H1 (cell line): ENCODE results near the gene MBOAT1. TPM values are rescaled to one million over a fixed set of nuclear protein-coding genes. Genes with fewer than 3 reads are reported as not detected.

Source experiments
- CTCF ChIA-PET: fragments of 300-600 bp; sonication (Branson Sonifier 250); formaldehyde crosslinking; loops from one replicate; lab custom pipeline; 2021; ENCODE audit not compliant: partially characterized antibody; lab: Charles Lee
- POLR2A ChIA-PET: fragments of 300-600 bp; sonication (Branson Sonifier 250); formaldehyde crosslinking; loops from one replicate; lab custom pipeline; 2021; ENCODE audit warnings: inconsistent platforms; ENCODE audit not compliant: partially characterized antibody; lab: Charles Lee
- DNase-seq, 2 experiments: peaks; one replicate each; pipeline versions ENCODE4 v3.0.0 to v3.0.0-alpha.2; 2010 to 2022; ENCODE audit warnings: low spot score in 2 of 2, low read depth in 1 of 2, mixed read lengths in 1 of 2
- FAIRE-seq: peaks from 2 replicates; lab custom pipeline; 2011; peaks lifted over from hg19 to GRCh38; lab: Jason Lieb, UNC
- H2AFZ ChIP-seq: 2 replicates; pipeline ENCODE4 v1.8.1; 2012; ENCODE audit warnings: low read length, inconsistent platforms
- H2AK5ac ChIP-seq: 2 replicates; pipeline ENCODE4 v1.6.1; 2013; ENCODE audit warnings: low read depth, low read length
- H2BK120ac ChIP-seq: replicated peaks from 2 replicates; pipeline ENCODE3; 2013; ENCODE audit warnings: low read depth, low read length, inconsistent platforms
- H2BK12ac ChIP-seq: 2 replicates; pipeline ENCODE4 v1.6.1; 2013; ENCODE audit warnings: low read depth, low read length
- H2BK15ac ChIP-seq: 2 replicates; pipeline ENCODE4 v1.6.1; 2013; ENCODE audit warnings: low read length
- H2BK20ac ChIP-seq: 2 replicates; pipeline ENCODE4 v1.6.1; 2013; ENCODE audit warnings: low read length
- H2BK5ac ChIP-seq: 2 replicates; pipeline ENCODE4 v1.6.1; 2013; ENCODE audit warnings: low read depth, low read length
- H3K14ac ChIP-seq: 2 replicates; pipeline ENCODE4 v1.6.1; 2013; ENCODE audit warnings: inconsistent platforms; ENCODE audit not compliant: insufficient read length
- H3K18ac ChIP-seq: 2 replicates; pipeline ENCODE4 v1.6.1; 2013; ENCODE audit warnings: low read length; ENCODE audit errors: extremely low read depth
- H3K23ac ChIP-seq: 2 replicates; pipeline ENCODE4 v1.6.1; 2013; ENCODE audit warnings: inconsistent platforms; ENCODE audit not compliant: insufficient read length
- H3K23me2 ChIP-seq: 2 replicates; pipeline ENCODE4 v1.6.1; 2013; ENCODE audit warnings: low read depth, low read length
- H3K27ac ChIP-seq: 2 replicates; pipeline ENCODE4 v1.6.1; 2011; ENCODE audit warnings: low read depth, low read length, inconsistent platforms
- H3K27me3 ChIP-seq, 4 experiments: replicated peaks in 1 of 4; 1 replicate in 1 of 4; 2 replicates in 3 of 4; pipeline versions ENCODE4 v1.6.1 to v1.8.1; 2011 to 2013; ENCODE audit warnings: low read length in 3 of 4, mild to moderate bottlenecking in 3 of 4, inconsistent platforms in 2 of 4, mixed read lengths in 2 of 4, moderate library complexity in 1 of 4; ENCODE audit not compliant: control insufficient read depth in 3 of 4, insufficient read depth in 3 of 4; ENCODE audit errors: extremely low read depth in 1 of 4
- H3K36me3 ChIP-seq, 4 experiments: 2 replicates each; pipeline versions ENCODE4 v1.6.1 to v1.8.1; 2011 to 2013; ENCODE audit warnings: mild to moderate bottlenecking in 4 of 4, low read length in 3 of 4, moderate library complexity in 2 of 4, control low read depth in 1 of 4, inconsistent platforms in 1 of 4; ENCODE audit not compliant: insufficient read depth in 4 of 4, control insufficient read depth in 2 of 4
- H3K4ac ChIP-seq: replicated peaks from 2 replicates; pipeline ENCODE3; 2013; ENCODE audit warnings: low read length, low read depth, mixed read lengths, inconsistent platforms; ENCODE audit not compliant: insufficient read length
- H3K4me1 ChIP-seq, 4 experiments: replicated peaks in 1 of 4; 1 replicate in 1 of 4; 2 replicates in 3 of 4; pipeline versions ENCODE4 v1.6.1 to v1.8.1; 2011 to 2013; ENCODE audit warnings: low read length in 3 of 4, inconsistent platforms in 2 of 4, mixed read lengths in 1 of 4; ENCODE audit not compliant: insufficient read depth in 4 of 4, control insufficient read depth in 3 of 4
- H3K4me2 ChIP-seq, 2 experiments: 2 replicates each; pipeline versions ENCODE4 v1.6.1 to v1.8.1; 2011 to 2013; ENCODE audit warnings: low read depth in 2 of 2, low read length in 2 of 2, control low read depth in 1 of 2, inconsistent platforms in 1 of 2, mild to moderate bottlenecking in 1 of 2; ENCODE audit not compliant: insufficient read depth in 1 of 2
- H3K4me3 ChIP-seq, 4 experiments: fragments of 200-600, 300-600 bp in 1 of 4; sonication (generic), shearing (Covaris generic), sonication (Bioruptor Twin) in 1 of 4; 2 replicates each; pipeline versions ENCODE4 v1.5.1 to v1.8.1; 2011 to 2016; ENCODE audit warnings: low read length in 4 of 4, low read depth in 3 of 4, control low read depth in 2 of 4, inconsistent platforms in 2 of 4, mild to moderate bottlenecking in 2 of 4, mixed read lengths in 1 of 4, moderate library complexity in 1 of 4; ENCODE audit not compliant: insufficient read depth in 2 of 4; ENCODE audit errors: extremely low read depth in 1 of 4
- H3K56ac ChIP-seq: replicated peaks from 2 replicates; pipeline ENCODE3; 2013; ENCODE audit warnings: low read depth, mild to moderate bottlenecking, mixed read lengths, low read length, inconsistent platforms; ENCODE audit not compliant: insufficient read length
- H3K79me1 ChIP-seq: 2 replicates; pipeline ENCODE4 v1.6.1; 2013; ENCODE audit warnings: low read depth, low read length, control low read depth
- H3K79me2 ChIP-seq, 2 experiments: 2 replicates each; pipeline versions ENCODE4 v1.6.1 to v1.8.1; 2012 to 2013; ENCODE audit warnings: low read length in 2 of 2, mild to moderate bottlenecking in 2 of 2, inconsistent platforms in 1 of 2; ENCODE audit not compliant: insufficient read depth in 2 of 2, control insufficient read depth in 1 of 2
- H3K9ac ChIP-seq, 4 experiments: replicated peaks in 1 of 4; 1 replicate in 1 of 4; 2 replicates in 3 of 4; pipeline versions ENCODE4 v1.6.1 to v1.8.1; 2011 to 2013; ENCODE audit warnings: low read depth in 3 of 4, low read length in 3 of 4, control low read depth in 2 of 4, mild to moderate bottlenecking in 2 of 4, moderate library complexity in 2 of 4, inconsistent platforms in 1 of 4; ENCODE audit errors: extremely low read depth in 1 of 4
- H3K9me3 ChIP-seq, 2 experiments: 2 replicates each; pipeline versions ENCODE4 v1.6.1 to v1.8.1; 2012 to 2013; ENCODE audit warnings: mild to moderate bottlenecking in 2 of 2, moderate library complexity in 2 of 2, control low read depth in 1 of 2, inconsistent platforms in 1 of 2, low read depth in 1 of 2, low read length in 1 of 2, mixed read lengths in 1 of 2; ENCODE audit not compliant: insufficient read depth in 2 of 2
- H4K20me1 ChIP-seq, 2 experiments: replicated peaks in 1 of 2; 2 replicates each; pipeline versions ENCODE3 to v1.8.1; 2011 to 2013; ENCODE audit warnings: inconsistent platforms in 2 of 2, low read length in 2 of 2, mild to moderate bottlenecking in 1 of 2; ENCODE audit not compliant: insufficient read depth in 2 of 2, control insufficient read depth in 1 of 2
- H4K5ac ChIP-seq: 2 replicates; pipeline ENCODE4 v1.6.1; 2013; ENCODE audit warnings: low read length, low read depth, mixed read lengths, inconsistent platforms; ENCODE audit not compliant: insufficient read length
- H4K8ac ChIP-seq: 2 replicates; pipeline ENCODE4 v1.8.0; 2013; ENCODE audit warnings: mild to moderate bottlenecking, moderate library complexity, low read length, inconsistent platforms; ENCODE audit not compliant: insufficient read depth; ENCODE audit errors: extremely low read depth
- H4K91ac ChIP-seq: replicated peaks from 2 replicates; pipeline ENCODE3; 2013; ENCODE audit warnings: low read length, mixed read lengths, inconsistent platforms; ENCODE audit not compliant: insufficient read length
- ASH2L ChIP-seq: fragments of 200-600, 300-600 bp; sonication (generic); IDR thresholded peaks from one replicate; pipeline ENCODE4 v1.7.1; 2017; ENCODE audit warnings: low read length
- ATF3 ChIP-seq: IDR thresholded peaks from 2 replicates; pipeline ENCODE4 v1.6.1; 2011; ENCODE audit warnings: low read depth, mild to moderate bottlenecking, low read length; ENCODE audit not compliant: insufficient read depth
- BACH1 ChIP-seq: IDR thresholded peaks from 2 replicates; pipeline ENCODE4 v1.6.1; 2012; ENCODE audit warnings: low read length, improper control_type of control experiment
- FOSL1 ChIP-seq: IDR thresholded peaks from 2 replicates; pipeline ENCODE4 v1.6.1; 2011; ENCODE audit warnings: mild to moderate bottlenecking, low read depth, low read length, moderate library complexity; ENCODE audit not compliant: insufficient read depth
- GTF2F1 ChIP-seq: IDR thresholded peaks from 2 replicates; pipeline ENCODE4 v1.6.1; 2012; ENCODE audit warnings: low read depth, low read length, improper control_type of control experiment, borderline replicate concordance
- HDAC6 ChIP-seq: IDR thresholded peaks from one replicate; pipeline ENCODE4 v1.7.1; 2012; ENCODE audit warnings: low read depth, mild to moderate bottlenecking, inconsistent platforms, low read length, moderate library complexity
- NRF1 ChIP-seq: IDR thresholded peaks from 2 replicates; pipeline ENCODE4 v1.6.1; 2011; ENCODE audit warnings: mild to moderate bottlenecking, low read depth, low read length, improper control_type of control experiment
- POU5F1 ChIP-seq: IDR thresholded peaks from 2 replicates; pipeline ENCODE4 v1.6.1; 2011; ENCODE audit warnings: low read depth, mild to moderate bottlenecking, low read length, moderate library complexity
- RBBP5 ChIP-seq: IDR thresholded peaks from 2 replicates; pipeline ENCODE4 v1.7.1; 2012; ENCODE audit warnings: low read depth, mild to moderate bottlenecking, inconsistent platforms, low read length, moderate library complexity, borderline replicate concordance
- RNF2 ChIP-seq: fragments of 200-900, 300-1000 bp; sonication (generic); IDR thresholded peaks from 2 replicates; pipeline ENCODE4 v1.7.1; 2016; ENCODE audit warnings: borderline replicate concordance, low read depth, mild to moderate bottlenecking, antibody characterized with exemption, low read length; ENCODE audit not compliant: poor library complexity, severe bottlenecking; ENCODE audit errors: missing control alignments
- RXRA ChIP-seq: IDR thresholded peaks from 2 replicates; pipeline ENCODE4 v1.6.1; 2011; ENCODE audit warnings: low read depth, mild to moderate bottlenecking, low read length, moderate library complexity; ENCODE audit not compliant: insufficient read depth
- SP2 ChIP-seq: IDR thresholded peaks from 2 replicates; pipeline ENCODE4 v1.6.1; 2012; ENCODE audit warnings: mild to moderate bottlenecking, low read length, inconsistent platforms
- WGBS, 2 experiments: shearing (Covaris generic) in 1 of 2; methylation state at CpG; one replicate each; pipeline versions ENCODE4 v1.1.6 to v1.1.7; 2013 to 2015; ENCODE audit warnings: low lambda C conversion rate in 2 of 2, mixed read lengths in 2 of 2, inconsistent platforms in 1 of 2, low coverage in 1 of 2, missing lambda C conversion rate in 1 of 2; ENCODE audit not compliant: insufficient replicate concordance in 2 of 2, insufficient coverage in 1 of 2, insufficient read length in 1 of 2; ENCODE audit errors: extremely low coverage in 1 of 2, missing lambda C conversion rate in 1 of 2; 5-methylcytosine and 5-hydroxymethylcytosine counted together
- polyA plus RNA-seq, 7 experiments: library from polyadenylated mRNA; depleted of rRNA in 3 of 7; stranded (reverse) in 5 of 7; unstranded in 2 of 7; fragments of >200 nt in 5 of 7; fragments of 200-250 nt in 2 of 7; gene quantifications; 1 replicate in 5 of 7; 2 replicates in 1 of 7; 4 replicates in 1 of 7; pipeline versions ENCODE4 v1.2.1 to v1.2.3, GENCODE V29; 2011 to 2013; ENCODE audit warnings: missing spikeins in 2 of 7, mixed read lengths in 2 of 7
- total RNA-seq: library from RNA; stranded (reverse); fragmentation: NEBNext Ultra II Directional; extraction: Animal tissue kit (Norgen Biotek cat#: 25700); gene quantifications from 2 replicates; pipeline ENCODE4 v1.2.1, GENCODE V29; 2021

MBOAT1 gene
- total and polyA plus RNA-seq, 2 of the 8 experiments (the other 6 are each of a cell fraction or from before 2014, with no cell fraction given): 4.9 to 19.5 TPM

GRCh38 chr6:20169786-20170185 is 42.5 kb downstream of the MBOAT1 start:
- no peak overlapping the region for H4K8ac ChIP-seq
- no peak for DNase-seq
- WGBS, 2 experiments: 93% methylated on average over 2 of the region's 2 CpGs; no CpG with 5 or more reads in 1 of the 2 experiments

More at GRCh38 chr6:20169786-20170185, 42.5 kb downstream of the MBOAT1 start:
- FAIRE-seq: no peak
- Histone ChIP-seq H3K23ac (no peak overlapping the region), H3K27ac (no peak overlapping the region), H3K4me1 (no peaks in the 10 kb centered on the region), H3K36me3 (no peaks in the 10 kb centered on the region), H2BK20ac (no peak overlapping the region), H3K79me1 (no peaks in the 10 kb centered on the region; the same call in 1 of the 2 replicates), H3K4me3 (no peak overlapping the region), H2AK5ac (peak overlapping the region; percentile 65; the same call in 1 of the 2 replicates), H4K5ac (no peak overlapping the region), H3K4me2 (no peak overlapping the region), H3K4ac (no peak overlapping the region), H2AFZ (no peak overlapping the region), H2BK12ac (no peak overlapping the region), H3K23me2 (no peaks in the 10 kb centered on the region), H4K20me1 (peaks cover under 1 to 2% of the 10 kb centered on the region in 2 experiments), H2BK120ac (no peak overlapping the region), H3K27me3 (no peaks in the 10 kb centered on the region), H2BK5ac (no peak overlapping the region), H3K9me3 (no peaks in the 10 kb centered on the region), H3K79me2 (no peaks in the 10 kb centered on the region), H3K56ac (no peak overlapping the region), H3K9ac (no peak overlapping the region), H3K18ac (no peak overlapping the region), H4K91ac (no peak overlapping the region), H3K14ac (no peak overlapping the region), H2BK15ac (no peak overlapping the region)
- ChIA-PET POLR2A (no interaction called here), CTCF (no interaction called here)
- TF ChIP-seq RNF2: no peak
- no peak for TF ChIP-seq GTF2F1
- TF ChIP-seq RXRA: no peak
- TF ChIP-seq SP2: no peak
- TF ChIP-seq POU5F1: no peak
- no peak for TF ChIP-seq NRF1
- TF ChIP-seq RBBP5: no peak
- TF ChIP-seq BACH1: no peak
- no peak for TF ChIP-seq FOSL1
- TF ChIP-seq ASH2L: no peak
- TF ChIP-seq ATF3: no peak
- TF ChIP-seq HDAC6: no peak
